HG03103 (cell line): ENCODE data around the gene SMPD3.
A peak's percentile ranks its signal among the peaks of the same experiment; 100 is the strongest.

Source experiments
- ATAC-seq: cut with Tn5 transposase; IDR thresholded peaks from one replicate; pipeline ENCODE4 v1.9.1; 2021; ENCODE audit warnings: low read depth; ENCODE audit not compliant: unreplicated experiment

The SMPD3 gene

DNA sequence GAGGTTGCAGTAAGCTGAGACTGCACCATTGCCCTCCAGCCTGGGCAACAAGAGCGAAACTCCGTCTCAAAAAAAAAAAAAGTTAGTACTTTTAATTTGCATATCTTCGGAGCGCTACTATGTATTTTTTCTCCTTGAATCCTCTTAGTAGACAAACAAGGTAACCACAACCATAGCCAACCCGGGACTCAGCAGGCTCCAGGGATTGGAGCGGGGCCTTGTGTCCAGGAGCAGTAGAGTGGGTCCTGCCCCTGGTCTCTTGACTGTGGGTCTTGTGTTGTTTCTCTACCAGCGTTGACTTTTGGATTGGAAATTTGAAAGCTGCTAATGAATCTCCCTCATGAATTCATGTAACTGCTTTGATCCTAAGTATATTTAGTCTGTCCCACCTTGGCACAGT lies 105.2 kb downstream of the SMPD3 start:
- ATAC-seq: no peak

DNA sequence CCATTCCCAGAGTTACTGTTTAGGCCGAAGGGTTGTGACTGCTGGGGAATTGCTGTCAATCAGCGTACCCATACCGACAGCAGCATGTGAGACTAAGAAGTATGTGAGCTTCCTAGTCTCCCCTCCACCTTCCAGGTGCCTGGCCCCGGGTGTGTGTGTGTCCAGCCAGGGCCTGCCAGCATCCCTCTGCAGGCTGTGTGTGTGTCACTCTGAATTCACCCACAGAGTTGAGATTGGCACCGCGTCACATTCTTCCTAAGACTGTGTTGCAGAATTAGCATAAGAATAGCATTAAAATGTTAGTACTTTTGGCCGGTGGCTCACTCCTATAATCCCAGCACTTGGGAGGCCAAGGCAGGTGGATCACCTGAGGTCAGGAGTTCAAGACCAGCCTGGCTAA lies 105.7 kb downstream of the SMPD3 start:
- ATAC-seq: no peak

DNA sequence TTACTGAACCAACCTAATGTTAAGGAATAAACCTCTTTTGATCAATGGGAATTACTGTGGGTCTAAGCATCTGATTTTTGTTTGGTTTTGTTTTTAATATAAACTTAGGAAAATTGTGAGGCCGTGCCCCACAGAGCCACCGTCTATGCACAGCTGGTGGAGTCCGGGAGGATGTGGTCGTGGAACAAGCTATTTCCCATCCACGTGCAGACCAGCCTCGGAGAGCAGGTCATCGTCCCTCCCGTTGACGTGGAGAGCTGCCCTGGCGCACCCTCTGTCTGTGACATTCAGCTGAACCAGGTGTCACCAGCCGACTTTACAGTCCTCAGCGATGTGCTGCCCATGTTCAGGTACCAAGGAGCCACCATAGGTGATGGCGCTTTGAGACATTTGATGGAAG lies 109.1 kb downstream of the SMPD3 start:
- ATAC-seq: no peak

DNA sequence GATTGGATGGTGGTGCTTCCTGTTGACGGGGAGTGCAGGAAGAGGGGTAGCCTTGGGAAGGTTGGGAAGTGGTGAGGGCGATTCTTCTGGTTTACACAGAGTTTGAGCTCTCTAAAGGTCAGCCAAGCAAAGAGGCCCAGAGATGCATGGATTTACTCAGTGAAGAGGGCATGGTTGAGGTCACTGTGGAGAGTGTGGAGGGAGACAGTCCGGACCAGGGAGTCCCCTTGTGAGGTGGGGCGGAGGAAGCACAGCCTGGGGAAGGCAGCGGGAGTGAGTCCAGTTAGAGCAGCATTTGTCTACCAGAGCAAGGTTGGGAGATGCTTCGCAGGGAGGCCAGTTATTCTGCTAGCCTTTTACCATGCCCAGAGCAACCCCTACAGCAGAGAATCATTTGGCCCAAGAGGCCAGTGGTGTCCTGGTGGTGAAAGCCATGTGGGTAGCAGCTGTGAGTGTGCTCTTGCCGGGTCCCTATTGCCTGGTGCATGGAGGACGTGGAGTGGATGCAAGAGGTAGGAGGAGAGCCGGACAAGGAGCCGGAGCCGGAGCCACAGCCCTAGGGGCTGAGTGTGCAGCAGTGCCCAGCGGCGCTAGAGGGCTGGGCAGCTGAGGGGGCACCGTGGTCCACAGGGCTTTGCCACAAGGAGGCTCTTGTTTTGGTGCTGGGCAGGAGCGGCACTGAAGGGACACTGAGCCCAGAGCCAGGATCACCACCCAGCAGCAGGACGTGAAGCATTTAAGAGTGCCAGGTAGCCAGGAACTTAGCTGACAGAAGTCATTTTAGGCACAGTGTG lies 109.8 kb downstream of the SMPD3 start:
- no peak for ATAC-seq

DNA sequence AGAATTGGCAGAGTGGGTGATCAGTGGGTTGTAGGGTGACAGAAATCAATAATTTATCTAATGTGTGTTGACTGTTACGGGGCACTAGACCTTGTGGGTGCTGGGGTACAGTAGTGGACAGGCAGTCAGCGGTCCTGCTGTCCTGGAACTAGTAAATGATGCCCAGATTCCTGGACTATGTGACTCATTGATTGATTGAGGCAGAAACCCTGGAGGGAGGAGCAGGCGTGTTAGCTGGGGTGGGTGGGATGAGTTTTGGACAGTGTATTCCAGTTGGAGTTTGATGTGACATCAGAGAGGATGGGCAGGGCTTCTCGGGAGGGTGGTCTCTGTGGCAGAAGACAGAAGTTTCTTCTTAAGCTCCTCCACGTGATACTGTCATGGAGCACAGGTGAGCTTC lies 113.1 kb downstream of the SMPD3 start:
- no peak for ATAC-seq

DNA sequence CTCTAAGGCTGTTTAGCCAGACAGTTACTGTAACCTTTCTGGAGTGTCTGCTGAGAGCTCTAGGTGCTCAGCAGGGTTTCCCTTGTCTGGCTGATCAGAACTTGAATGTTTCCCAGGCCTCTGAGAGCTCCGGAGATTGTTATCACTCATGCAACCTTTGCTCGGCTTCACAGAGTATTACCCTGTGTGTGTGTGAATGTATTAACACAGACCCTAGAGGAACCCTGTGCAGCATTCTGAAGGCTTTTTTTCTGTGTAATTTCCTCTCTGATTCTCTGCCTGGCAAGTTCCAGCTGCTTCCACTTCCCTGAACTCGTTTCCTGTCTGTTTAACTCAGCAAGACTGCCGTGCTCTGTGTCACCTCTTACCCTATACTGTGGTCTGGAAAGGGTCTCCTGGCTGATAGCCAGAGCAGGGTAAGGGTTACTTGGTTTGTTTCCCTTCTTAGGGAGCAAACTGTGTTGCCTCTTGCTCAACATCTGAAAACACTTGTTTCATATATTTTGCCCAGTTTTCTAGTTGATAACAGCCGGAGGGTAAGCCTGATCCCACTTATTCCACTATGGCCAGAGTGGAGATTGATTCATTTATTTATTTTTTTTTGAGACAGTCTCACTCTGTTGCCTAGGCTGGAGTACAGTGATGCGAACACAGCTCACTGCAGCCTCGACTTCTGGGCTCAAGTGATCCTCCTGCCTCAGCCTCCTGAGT lies 115.7 kb downstream of the SMPD3 start:
- no peak for ATAC-seq

DNA sequence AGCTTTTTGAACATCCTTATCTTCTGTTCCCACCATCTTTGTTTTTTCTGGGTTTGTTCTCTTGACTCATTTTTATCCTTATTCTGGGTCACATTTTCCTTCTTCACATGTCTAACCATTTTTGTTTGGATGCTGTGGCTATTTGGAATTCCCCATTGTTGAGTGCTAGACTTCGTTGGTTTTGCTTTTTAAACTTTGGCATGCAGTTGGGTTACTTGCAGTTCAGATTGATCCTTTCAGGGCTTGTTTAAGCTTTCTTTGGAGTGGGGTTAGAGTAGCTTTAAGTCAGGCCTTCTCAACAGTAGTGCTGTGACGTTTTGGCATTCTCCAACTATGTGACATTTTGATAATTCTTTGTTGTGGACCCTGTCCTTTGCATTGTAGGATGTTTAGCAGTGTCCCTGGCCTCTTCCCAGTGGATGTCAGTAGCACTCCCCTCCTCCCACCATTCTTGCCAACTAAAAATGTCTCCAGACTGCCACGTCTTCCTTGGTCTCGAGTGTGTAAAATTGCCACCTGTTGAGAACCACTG lies 116.4 kb downstream of the SMPD3 start:
- ATAC-seq: no peak

DNA sequence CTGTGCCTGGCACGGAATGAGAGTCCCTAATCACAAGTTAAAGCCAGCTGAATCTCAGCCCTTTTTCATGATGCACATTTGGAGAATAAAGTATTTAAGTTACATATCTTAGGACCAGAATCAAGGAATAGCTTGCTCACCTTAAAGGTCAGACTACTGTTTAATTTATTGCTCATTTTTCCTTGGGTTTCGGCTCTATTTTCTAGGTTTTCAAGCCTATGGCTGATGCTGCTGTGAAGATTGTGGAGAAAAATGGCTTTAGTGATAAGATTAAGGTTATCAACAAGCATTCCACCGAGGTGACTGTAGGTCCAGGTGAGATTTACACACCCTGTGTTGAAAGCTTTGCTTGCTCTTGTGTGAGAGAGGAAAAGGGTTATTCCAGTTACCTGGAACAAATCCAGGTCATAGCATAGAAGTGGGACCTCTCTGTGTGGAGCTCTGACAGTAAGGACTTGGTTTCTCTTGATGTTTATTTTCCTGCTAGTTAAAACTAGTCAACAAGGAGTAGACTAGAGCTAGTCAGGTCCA lies 119.4 kb downstream of the SMPD3 start:
- no peak for ATAC-seq

DNA sequence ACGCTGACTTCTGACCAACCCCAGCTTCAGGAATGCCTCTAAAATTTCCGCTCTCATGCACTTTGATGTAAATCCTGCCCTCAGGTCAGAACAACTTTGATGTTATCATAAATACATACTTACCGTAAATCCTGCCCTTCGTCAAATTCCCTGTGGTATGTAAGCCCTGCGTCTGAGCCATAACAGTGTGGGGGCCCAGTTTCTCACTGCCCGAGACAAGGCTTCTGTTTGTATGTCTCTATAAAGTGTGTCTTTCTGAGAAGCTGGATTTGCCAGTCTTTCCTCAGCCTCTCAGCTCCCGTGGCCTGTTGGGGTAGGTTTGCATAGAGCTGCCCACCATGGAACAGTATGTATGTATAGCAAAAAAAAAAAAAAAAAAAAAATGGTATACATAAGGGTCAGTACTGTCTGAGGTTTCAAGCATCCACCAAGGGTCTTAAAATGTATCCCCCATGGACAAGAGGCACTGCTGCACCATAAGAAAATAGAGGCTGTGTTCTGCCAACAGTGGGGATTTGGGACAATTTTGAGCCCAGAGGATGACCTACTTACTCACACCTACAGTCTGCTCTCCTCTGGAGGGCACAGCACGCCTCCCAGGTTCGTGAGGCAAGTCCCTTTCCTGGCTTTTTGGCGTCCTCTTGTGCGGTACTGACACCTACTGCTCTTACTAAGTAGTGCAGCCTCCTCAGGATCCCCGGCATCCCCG lies 120.0 kb downstream of the SMPD3 start:
- no peak for ATAC-seq

DNA sequence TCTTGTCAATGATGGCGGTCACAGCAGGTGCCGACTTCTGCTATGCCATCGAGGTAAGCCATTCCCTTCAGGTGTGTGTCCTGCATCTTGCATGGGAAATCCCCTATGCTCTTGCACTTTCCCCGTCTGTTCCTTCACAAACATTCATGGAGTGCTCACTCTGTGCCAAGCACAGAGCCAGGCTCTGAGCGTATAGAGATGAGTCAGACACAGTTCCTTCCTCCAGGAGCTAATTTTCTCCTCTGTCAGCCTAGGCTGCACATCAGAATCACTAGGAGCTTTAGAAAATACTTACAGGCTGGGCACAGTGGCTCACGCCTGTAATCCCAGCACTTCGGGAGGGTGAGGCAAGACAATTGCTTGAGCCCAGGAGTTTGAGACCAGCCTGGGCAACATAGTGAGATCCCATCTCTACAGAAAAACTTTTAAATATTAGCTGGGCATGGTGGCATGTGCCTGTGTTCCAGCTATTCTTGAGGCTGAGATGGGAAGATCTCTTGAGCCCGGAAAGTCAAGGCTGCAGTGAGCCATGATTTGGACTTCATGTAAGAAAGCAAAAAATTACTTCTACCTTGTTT lies 123.4 kb downstream of the SMPD3 start:
- no peak for ATAC-seq

DNA sequence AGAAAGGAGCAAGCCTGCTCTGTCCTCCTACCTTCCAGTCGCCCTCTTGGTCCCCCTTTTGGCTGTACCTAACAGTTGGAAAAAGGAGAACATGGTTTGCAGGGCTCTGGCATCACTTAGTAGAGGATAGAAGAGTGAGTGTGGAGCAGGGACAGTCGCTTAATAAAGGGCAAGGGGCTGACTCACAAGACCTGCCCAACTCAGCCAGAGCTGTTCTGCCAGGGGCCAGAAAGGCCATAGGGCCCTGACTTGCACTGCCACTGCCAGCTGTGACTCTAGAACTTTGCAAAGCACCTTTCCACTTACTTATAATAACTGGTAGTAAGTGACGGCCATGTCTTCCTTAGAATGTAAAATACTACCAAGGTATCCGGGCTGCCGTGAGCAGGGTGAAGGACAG lies 124.0 kb downstream of the SMPD3 start:
- ATAC-seq: no peak

DNA sequence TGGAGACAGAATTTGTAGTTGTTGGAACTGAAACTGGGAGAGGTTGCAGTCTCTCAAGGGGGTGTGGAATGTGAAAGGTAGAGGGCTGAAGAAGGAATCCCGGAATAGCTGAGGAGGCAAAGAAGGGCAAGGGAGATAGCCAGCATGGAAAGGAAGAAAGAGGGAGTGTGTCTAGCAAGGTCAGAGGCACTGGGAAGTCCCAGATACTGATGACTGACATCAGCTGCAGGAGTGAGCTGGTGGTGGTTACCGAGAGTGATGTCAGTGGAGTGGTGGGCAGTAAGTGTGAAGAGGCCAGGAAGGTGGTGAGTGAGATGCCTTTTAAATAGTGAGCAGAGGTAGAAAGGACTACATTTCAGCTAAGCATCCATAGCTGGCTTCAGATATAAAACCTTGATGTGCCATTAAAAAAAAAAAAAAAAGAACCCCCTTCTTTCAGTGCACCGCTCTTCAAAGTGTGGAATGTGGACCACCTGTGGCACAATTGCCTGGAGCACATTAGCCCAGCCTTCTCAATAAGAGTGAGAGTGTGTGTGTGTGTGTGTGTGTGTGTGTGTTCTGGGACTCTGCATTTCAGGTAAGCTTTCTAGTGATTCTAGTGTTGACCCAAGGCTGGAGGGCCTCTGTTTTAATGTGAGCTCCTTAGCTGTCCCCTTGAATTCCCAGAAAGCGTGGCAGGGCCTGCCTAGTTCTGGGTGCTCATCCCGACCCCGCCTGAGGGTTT lies 129.0 kb downstream of the SMPD3 start:
- no peak for ATAC-seq

DNA sequence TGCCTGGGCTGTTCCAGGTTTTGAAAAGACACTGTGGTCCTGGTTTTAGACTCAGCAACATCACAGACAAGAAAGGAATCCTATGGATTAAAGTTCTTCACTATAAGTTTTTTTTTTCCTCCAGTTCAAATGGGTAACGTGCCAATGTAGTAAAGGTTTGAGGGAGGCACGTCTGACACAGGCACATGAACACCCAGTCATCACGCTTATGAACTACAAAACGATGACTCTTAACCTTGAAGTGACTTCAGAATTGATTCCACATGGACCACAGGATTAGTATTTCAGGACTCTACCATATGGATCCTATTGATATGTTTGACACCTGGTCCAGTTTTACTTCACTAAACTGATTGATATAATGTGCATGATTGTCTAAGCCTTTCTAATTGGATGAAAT lies 135.2 kb downstream of the SMPD3 start:
- ATAC-seq: no peak

DNA sequence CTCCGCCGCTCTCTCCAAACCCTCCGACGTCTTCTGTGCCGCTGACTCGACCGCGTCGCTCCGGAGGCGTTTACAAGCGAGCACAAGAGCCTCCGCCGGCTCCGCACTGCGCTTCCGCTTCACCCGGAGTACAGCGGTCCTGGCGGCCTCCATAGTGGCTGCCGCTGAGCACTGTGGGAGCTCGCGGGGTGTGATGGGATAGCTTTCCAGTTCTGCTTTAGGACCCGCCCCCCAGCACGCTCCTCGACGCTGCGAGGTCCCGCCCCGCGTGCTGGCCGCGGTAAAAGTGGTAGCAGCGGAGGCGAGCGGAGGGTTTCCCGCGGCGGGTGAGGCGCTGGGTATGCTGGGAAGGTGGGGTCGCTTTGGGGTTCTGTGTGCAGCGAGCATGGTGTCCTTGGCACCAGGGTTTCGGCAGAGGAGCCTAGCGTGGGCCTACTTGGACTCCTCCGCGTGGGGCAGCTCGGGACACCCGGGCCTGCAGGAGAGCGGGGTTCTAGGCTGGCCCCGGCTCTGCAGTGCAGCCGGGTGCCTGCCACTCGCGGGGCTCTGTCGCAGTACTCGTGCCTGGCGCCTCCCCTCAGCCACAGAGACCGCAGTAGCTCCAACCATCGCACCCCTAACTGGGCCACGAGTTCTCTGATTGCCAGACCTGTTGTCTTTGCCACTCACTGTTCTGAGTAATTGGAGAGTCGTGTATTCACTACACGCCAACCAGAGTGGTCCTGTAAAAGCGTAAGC lies 137.4 kb downstream of the SMPD3 start, which contains the start of the genes PRMT7 and SLC7A6OS:
PRMT7 (plus strand) TSS at position 246 of the 738 bp plus-strand sequence. CDS start 4,961 bp downstream, outside the sequence.
SLC7A6OS (minus strand) TSS at position 173 of the 738 bp plus-strand sequence; CDS start at position 153, 20 bp downstream.
- peak; percentile 94 for ATAC-seq

DNA sequence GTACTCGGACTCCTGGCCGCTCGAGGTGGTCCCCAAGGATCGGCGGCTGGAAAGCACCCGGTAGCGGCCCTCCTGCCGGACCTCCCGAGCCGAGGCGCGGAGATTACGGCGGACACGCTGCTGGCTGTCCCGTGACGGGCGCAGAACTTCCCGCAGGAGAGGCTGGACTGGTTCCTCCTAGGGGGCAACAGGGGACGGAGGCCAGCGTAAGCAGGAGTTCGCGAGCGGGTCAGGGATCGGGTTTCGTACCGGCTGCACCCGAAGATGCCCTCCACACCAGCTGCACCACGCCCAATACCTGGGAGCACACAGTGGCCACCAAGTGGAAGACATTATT lies 137.9 kb downstream of the SMPD3 start:
- ATAC-seq: peak; percentile 29

DNA sequence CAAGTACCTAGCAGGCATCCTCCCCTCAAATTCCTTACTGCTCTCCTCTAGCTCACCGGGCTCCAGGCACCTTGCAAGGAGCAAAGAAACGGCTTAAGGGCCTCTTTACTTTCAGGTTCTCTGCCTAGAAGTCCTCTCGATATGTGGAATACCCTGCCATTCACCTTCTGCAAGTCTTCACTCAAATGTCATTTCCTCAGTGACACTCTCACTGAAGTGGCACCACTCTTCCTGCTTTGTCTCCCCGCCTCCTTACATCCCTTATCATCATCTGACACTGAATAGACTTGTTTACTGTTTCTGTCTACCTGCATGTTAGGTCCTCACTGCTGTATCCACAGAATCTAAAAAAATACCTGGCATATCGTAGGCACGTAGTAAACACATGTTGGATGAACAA lies 138.5 kb downstream of the SMPD3 start:
- no peak for ATAC-seq
